ENCODE results near the gene IRAK1.

IRAK1 gene

DNA sequence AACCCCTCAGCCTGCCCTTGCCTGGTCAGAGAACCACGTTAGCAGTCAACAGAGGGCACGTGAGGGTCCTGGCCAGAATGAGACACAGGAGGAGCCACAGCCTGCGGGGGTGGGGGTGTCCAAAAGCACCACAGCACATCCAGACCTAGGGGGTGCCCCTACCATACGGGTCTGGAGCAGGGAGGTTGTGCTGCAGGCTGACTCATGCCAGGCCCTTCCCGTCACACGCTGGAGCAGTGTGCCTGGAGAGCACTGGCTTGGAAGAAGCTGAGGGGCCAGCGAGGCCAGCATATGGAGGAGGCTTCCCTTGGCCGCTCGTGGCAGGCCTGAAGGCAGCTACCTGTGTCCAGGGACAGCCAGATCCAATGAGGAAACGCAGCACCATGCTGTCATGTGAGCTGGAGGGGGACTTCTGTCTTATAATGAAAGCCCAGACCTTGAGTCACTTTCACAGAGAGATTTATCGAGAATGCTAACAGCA, 1.5 kb upstream of the IRAK1 start:
- TF ChIP-seq, protein P1, sequence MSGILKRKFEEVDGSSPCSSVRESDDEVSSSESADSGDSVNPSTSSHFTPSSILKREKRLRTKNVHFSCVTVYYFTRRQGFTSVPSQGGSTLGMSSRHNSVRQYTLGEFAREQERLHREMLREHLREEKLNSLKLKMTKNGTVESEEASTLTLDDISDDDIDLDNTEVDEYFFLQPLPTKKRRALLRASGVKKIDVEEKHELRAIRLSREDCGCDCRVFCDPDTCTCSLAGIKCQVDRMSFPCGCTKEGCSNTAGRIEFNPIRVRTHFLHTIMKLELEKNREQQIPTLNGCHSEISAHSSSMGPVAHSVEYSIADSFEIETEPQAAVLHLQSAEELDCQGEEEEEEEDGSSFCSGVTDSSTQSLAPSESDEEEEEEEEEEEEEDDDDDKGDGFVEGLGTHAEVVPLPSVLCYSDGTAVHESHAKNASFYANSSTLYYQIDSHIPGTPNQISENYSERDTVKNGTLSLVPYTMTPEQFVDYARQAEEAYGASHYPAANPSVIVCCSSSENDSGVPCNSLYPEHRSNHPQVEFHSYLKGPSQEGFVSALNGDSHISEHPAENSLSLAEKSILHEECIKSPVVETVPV (CRISPR knock-in tag; IDR thresholded peaks at IDR 0.05), result no peak
- TF ChIP-seq ZFP30 (CRISPR knock-in tag; IDR thresholded peaks at IDR 0.05), result no peak
- TF ChIP-seq ZC3H10 (CRISPR knock-in tag; IDR thresholded peaks at IDR 0.05), result no peak
- TF ChIP-seq, protein P2, sequence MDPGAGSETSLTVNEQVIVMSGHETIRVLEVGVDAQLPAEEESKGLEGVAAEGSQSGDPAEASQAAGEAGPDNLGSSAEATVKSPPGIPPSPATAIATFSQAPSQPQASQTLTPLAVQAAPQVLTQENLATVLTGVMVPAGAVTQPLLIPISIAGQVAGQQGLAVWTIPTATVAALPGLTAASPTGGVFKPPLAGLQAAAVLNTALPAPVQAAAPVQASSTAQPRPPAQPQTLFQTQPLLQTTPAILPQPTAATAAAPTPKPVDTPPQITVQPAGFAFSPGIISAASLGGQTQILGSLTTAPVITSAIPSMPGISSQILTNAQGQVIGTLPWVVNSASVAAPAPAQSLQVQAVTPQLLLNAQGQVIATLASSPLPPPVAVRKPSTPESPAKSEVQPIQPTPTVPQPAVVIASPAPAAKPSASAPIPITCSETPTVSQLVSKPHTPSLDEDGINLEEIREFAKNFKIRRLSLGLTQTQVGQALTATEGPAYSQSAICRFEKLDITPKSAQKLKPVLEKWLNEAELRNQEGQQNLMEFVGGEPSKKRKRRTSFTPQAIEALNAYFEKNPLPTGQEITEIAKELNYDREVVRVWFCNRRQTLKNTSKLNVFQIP (CRISPR knock-in tag; IDR thresholded peaks at IDR 0.05; ENCODE audit: borderline replicate concordance, low read depth), result no peak
- TF ChIP-seq TCF4 (CRISPR knock-in tag; IDR thresholded peaks at IDR 0.05; ENCODE audit: borderline replicate concordance), result no peak
- no peak for TF ChIP-seq TOX (CRISPR knock-in tag; IDR thresholded peaks at IDR 0.05; ENCODE audit: borderline replicate concordance)
- TF ChIP-seq ISL1 (CRISPR knock-in tag; IDR thresholded peaks at IDR 0.05), result no peak
- TF ChIP-seq CSDC2 (CRISPR knock-in tag; IDR thresholded peaks at IDR 0.05), result no peak
- no peak for TF ChIP-seq OSR1 (CRISPR knock-in tag; IDR thresholded peaks at IDR 0.05)
- no peak for TF ChIP-seq ARNTL (CRISPR knock-in tag; IDR thresholded peaks at IDR 0.05; ENCODE audit: borderline replicate concordance, low read depth)
- TF ChIP-seq SNAI2 (CRISPR knock-in tag; IDR thresholded peaks at IDR 0.05), result no peak
- TF ChIP-seq PPARA (CRISPR knock-in tag; IDR thresholded peaks at IDR 0.05; ENCODE audit: borderline replicate concordance), result no peak
- no peak for TF ChIP-seq ZNF8 (CRISPR knock-in tag; IDR thresholded peaks at IDR 0.05)
- no peak for TF ChIP-seq ZNF70 (CRISPR knock-in tag; IDR thresholded peaks at IDR 0.05)
- no peak for TF ChIP-seq RARB (CRISPR knock-in tag; IDR thresholded peaks at IDR 0.05)
- TF ChIP-seq BACH2 (CRISPR knock-in tag; IDR thresholded peaks at IDR 0.05; ENCODE audit: borderline replicate concordance), result no peak
- TF ChIP-seq, protein P3, sequence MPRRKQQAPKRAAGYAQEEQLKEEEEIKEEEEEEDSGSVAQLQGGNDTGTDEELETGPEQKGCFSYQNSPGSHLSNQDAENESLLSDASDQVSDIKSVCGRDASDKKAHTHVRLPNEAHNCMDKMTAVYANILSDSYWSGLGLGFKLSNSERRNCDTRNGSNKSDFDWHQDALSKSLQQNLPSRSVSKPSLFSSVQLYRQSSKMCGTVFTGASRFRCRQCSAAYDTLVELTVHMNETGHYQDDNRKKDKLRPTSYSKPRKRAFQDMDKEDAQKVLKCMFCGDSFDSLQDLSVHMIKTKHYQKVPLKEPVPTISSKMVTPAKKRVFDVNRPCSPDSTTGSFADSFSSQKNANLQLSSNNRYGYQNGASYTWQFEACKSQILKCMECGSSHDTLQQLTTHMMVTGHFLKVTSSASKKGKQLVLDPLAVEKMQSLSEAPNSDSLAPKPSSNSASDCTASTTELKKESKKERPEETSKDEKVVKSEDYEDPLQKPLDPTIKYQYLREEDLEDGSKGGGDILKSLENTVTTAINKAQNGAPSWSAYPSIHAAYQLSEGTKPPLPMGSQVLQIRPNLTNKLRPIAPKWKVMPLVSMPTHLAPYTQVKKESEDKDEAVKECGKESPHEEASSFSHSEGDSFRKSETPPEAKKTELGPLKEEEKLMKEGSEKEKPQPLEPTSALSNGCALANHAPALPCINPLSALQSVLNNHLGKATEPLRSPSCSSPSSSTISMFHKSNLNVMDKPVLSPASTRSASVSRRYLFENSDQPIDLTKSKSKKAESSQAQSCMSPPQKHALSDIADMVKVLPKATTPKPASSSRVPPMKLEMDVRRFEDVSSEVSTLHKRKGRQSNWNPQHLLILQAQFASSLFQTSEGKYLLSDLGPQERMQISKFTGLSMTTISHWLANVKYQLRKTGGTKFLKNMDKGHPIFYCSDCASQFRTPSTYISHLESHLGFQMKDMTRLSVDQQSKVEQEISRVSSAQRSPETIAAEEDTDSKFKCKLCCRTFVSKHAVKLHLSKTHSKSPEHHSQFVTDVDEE (CRISPR knock-in tag; IDR thresholded peaks at IDR 0.05), result no peak
- no peak for TF ChIP-seq ESRRG (CRISPR knock-in tag; IDR thresholded peaks at IDR 0.05)
- no peak for TF ChIP-seq GLIS3 (CRISPR knock-in tag; IDR thresholded peaks at IDR 0.05)

DNA sequence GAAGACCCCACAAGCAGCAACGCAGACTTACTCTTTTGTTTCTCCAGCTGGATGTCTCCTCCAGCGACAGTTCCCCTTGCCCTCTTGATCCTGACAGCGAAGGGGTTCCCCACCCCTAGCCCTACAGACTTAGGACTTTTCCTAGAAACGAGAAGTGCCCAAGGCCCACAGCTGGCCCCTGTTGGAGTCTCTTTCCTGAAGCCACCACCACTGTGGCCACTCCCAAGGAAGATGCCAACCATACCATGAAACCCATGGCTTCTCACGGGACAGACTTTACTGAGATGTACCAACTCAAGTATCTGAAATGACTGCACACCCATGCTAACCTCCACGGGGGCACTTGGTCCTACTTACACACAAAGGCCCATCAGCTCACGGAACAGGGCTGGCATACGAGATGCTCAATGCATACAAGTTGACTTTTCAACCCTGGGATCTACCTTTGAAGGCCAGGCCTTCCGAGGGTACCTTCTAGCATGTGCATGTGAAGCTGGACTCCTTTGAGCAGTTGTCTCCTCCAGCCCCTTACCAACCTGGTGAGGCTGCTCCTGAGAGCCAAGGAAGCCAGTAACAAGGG, 924 bp upstream of the IRAK1 start:
- TF ChIP-seq, protein P4, sequence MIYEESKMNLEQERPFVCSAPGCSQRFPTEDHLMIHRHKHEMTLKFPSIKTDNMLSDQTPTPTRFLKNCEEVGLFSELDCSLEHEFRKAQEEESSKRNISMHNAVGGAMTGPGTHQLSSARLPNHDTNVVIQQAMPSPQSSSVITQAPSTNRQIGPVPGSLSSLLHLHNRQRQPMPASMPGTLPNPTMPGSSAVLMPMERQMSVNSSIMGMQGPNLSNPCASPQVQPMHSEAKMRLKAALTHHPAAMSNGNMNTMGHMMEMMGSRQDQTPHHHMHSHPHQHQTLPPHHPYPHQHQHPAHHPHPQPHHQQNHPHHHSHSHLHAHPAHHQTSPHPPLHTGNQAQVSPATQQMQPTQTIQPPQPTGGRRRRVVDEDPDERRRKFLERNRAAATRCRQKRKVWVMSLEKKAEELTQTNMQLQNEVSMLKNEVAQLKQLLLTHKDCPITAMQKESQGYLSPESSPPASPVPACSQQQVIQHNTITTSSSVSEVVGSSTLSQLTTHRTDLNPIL (CRISPR knock-in tag; IDR thresholded peaks at IDR 0.05; ENCODE audit: low read depth), result no peak
- TF ChIP-seq BACH2 (CRISPR knock-in tag; IDR thresholded peaks at IDR 0.05; ENCODE audit: borderline replicate concordance), result no peak
- TF ChIP-seq GLIS3 (CRISPR knock-in tag; IDR thresholded peaks at IDR 0.05), result no peak
- TF ChIP-seq TOX (CRISPR knock-in tag; IDR thresholded peaks at IDR 0.05; ENCODE audit: borderline replicate concordance), result no peak
- no peak for TF ChIP-seq ZFP30 (CRISPR knock-in tag; IDR thresholded peaks at IDR 0.05)
- no peak for TF ChIP-seq SNAI2 (CRISPR knock-in tag; IDR thresholded peaks at IDR 0.05)
- no peak for TF ChIP-seq CSDC2 (CRISPR knock-in tag; IDR thresholded peaks at IDR 0.05)
- TF ChIP-seq TCF4 (CRISPR knock-in tag; IDR thresholded peaks at IDR 0.05; ENCODE audit: borderline replicate concordance), result no peak
- no peak for TF ChIP-seq ZC3H10 (CRISPR knock-in tag; IDR thresholded peaks at IDR 0.05)
- TF ChIP-seq ZFP3 (CRISPR knock-in tag; IDR thresholded peaks at IDR 0.05), result no peak
- no peak for TF ChIP-seq ZNF565 (CRISPR knock-in tag; conservative IDR thresholded peaks at IDR 0.05; ENCODE audit: low read depth)
- no peak for TF ChIP-seq RARB (CRISPR knock-in tag; IDR thresholded peaks at IDR 0.05)
- no peak for TF ChIP-seq ZNF8 (CRISPR knock-in tag; IDR thresholded peaks at IDR 0.05)
- ATAC-seq, result peak; percentile 3; the same call in 2 of the 3 replicates

More for the DNA sequence above, 1.5 kb upstream of the IRAK1 start:
- peak; percentile 64 for ATAC-seq

DNA sequence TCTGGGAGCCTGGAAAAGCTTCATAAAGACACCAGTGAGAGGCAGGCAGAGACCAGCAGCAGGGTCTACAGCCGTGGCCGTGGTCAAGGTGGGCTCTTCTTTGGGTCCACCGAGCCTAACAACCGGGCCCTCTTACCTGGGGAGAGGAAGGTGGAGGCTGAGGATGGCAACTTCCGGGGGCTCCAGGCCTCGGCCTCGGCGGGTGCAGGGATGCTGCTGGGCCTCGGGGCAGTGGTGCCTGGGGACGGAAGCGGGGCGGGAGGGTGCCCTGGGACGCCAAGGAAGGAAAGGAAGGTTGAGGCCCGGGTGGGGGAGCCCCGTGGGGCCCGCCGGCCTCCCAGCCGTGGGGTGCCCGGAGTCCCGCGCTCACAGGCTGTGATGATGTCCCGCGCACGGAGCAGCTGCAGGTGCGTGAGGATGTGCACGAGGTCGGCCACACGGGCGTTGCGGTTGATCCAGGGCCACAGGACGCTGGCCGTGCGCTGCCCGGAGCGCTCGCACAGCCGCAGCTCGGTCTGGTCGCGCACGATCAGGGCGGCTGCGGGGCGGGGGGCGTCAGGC, 561 bp downstream of the IRAK1 start:
- no peak for ATAC-seq
- TF ChIP-seq ZFP3 (CRISPR knock-in tag; IDR thresholded peaks at IDR 0.05) (no peak), RARB (CRISPR knock-in tag; IDR thresholded peaks at IDR 0.05) (no peak), ESRRG (CRISPR knock-in tag; IDR thresholded peaks at IDR 0.05) (no peak), PPARA (CRISPR knock-in tag; IDR thresholded peaks at IDR 0.05; ENCODE audit: borderline replicate concordance) (no peak)
- TF ChIP-seq, protein P3 (CRISPR knock-in tag; IDR thresholded peaks at IDR 0.05), result no peak

Measured in SK-N-SH treated with all-trans-retinoic acid at 6 μM for 48 hours (cell line).